ENCODE measurements around the gene DHDDS. TPM values are rescaled to one million over a fixed set of nuclear protein-coding genes. Genes with fewer than 3 reads are reported as not detected.

DHDDS gene
- polyA plus RNA-seq, 1 donor from 2014 or later: 28.9 TPM

DNA sequence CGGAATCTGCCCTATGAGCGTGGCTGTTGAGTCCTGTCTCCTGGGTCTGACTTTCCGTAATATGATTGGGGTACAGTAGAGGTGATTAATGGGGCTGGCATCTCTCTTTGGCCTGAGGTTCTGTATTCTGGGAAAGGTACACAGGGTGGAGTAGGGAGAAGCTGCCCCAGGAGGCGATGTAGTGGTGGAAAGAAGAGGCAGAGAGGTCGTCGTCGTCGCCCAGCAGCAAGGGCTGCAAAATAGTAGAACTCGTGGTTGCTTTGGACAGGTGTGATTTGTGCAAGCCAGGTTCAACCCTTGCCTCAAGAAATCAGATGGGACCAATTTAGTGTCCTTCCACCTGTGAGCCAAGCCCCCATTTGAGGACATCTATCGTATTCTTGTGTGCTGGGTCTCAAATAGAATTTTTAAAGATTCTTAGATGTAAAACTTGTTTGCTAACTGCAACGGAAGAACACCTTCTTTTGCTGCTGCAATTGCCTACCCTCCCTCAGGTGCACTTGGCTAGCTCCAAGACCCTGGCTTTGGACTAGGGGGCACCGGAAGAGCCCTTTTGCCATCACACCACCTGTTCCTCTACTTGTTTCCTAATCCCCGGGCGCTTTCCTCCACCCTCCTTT lies 38.9 kb downstream of the DHDDS start:
- H3K4me3 ChIP-seq (ENCODE audit: low read length): peak overlapping the region; percentile 91
- H3K9ac ChIP-seq (ENCODE audit: low read length): peak overlapping the region; percentile 98
- no peaks in the 10 kb centered on the region for H3F3A ChIP-seq (ENCODE audit: insufficient read depth, low read length, poor library complexity, severe bottlenecking)
- H3K79me2 ChIP-seq (replicated peaks; ENCODE audit: insufficient read depth, low read length): peaks cover 21% of the 10 kb centered on the region
- H3K27me3 ChIP-seq (ENCODE audit: insufficient read depth, low read depth, low read length): no peaks in the 10 kb centered on the region
- peak overlapping the region; percentile 86 for H3K4me2 ChIP-seq (ENCODE audit: low read length)
- H3K27ac ChIP-seq (ENCODE audit: low read length): peak overlapping the region; percentile 96
- no peak overlapping the region for H2AFZ ChIP-seq (ENCODE audit: low read depth, low read length)
- no peaks in the 10 kb centered on the region for H3K9me2 ChIP-seq (ENCODE audit: insufficient read depth, low read length)
- no peaks in the 10 kb centered on the region for H3K9me3 ChIP-seq (ENCODE audit: low read length)
- H4K20me1 ChIP-seq (ENCODE audit: insufficient read depth): peaks cover 21% of the 10 kb centered on the region
- H3K36me3 ChIP-seq (ENCODE audit: insufficient read depth, low read length): no peaks in the 10 kb centered on the region
- TF ChIP-seq SMC3 (conservative IDR thresholded peaks at IDR 0.05; ENCODE audit: poor library complexity) (no peak), TAF1 (IDR thresholded peaks at IDR 0.05; ENCODE audit: low read depth) (no peak), MXI1 (conservative IDR thresholded peaks at IDR 0.05; ENCODE audit: poor library complexity, severe bottlenecking) (no peak), EZH2 (IDR thresholded peaks at IDR 0.05; ENCODE audit: borderline replicate concordance, insufficient read depth, low read length, poor library complexity, severe bottlenecking) (no peak), EP300 (conservative IDR thresholded peaks at IDR 0.05; ENCODE audit: poor library complexity, severe bottlenecking) (no peak), RAD21 (conservative IDR thresholded peaks at IDR 0.05) (no peak), POLR2AphosphoS5 (IDR thresholded peaks at IDR 0.05) (no peak)
- TF ChIP-seq, protein P1, sequence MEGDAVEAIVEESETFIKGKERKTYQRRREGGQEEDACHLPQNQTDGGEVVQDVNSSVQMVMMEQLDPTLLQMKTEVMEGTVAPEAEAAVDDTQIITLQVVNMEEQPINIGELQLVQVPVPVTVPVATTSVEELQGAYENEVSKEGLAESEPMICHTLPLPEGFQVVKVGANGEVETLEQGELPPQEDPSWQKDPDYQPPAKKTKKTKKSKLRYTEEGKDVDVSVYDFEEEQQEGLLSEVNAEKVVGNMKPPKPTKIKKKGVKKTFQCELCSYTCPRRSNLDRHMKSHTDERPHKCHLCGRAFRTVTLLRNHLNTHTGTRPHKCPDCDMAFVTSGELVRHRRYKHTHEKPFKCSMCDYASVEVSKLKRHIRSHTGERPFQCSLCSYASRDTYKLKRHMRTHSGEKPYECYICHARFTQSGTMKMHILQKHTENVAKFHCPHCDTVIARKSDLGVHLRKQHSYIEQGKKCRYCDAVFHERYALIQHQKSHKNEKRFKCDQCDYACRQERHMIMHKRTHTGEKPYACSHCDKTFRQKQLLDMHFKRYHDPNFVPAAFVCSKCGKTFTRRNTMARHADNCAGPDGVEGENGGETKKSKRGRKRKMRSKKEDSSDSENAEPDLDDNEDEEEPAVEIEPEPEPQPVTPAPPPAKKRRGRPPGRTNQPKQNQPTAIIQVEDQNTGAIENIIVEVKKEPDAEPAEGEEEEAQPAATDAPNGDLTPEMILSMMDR (IDR thresholded peaks at IDR 0.05; ENCODE audit: poor library complexity, severe bottlenecking): no peak
- TF ChIP-seq, protein P2, sequence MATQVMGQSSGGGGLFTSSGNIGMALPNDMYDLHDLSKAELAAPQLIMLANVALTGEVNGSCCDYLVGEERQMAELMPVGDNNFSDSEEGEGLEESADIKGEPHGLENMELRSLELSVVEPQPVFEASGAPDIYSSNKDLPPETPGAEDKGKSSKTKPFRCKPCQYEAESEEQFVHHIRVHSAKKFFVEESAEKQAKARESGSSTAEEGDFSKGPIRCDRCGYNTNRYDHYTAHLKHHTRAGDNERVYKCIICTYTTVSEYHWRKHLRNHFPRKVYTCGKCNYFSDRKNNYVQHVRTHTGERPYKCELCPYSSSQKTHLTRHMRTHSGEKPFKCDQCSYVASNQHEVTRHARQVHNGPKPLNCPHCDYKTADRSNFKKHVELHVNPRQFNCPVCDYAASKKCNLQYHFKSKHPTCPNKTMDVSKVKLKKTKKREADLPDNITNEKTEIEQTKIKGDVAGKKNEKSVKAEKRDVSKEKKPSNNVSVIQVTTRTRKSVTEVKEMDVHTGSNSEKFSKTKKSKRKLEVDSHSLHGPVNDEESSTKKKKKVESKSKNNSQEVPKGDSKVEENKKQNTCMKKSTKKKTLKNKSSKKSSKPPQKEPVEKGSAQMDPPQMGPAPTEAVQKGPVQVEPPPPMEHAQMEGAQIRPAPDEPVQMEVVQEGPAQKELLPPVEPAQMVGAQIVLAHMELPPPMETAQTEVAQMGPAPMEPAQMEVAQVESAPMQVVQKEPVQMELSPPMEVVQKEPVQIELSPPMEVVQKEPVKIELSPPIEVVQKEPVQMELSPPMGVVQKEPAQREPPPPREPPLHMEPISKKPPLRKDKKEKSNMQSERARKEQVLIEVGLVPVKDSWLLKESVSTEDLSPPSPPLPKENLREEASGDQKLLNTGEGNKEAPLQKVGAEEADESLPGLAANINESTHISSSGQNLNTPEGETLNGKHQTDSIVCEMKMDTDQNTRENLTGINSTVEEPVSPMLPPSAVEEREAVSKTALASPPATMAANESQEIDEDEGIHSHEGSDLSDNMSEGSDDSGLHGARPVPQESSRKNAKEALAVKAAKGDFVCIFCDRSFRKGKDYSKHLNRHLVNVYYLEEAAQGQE (IDR thresholded peaks at IDR 0.05; ENCODE audit: borderline replicate concordance): no peak

DNA sequence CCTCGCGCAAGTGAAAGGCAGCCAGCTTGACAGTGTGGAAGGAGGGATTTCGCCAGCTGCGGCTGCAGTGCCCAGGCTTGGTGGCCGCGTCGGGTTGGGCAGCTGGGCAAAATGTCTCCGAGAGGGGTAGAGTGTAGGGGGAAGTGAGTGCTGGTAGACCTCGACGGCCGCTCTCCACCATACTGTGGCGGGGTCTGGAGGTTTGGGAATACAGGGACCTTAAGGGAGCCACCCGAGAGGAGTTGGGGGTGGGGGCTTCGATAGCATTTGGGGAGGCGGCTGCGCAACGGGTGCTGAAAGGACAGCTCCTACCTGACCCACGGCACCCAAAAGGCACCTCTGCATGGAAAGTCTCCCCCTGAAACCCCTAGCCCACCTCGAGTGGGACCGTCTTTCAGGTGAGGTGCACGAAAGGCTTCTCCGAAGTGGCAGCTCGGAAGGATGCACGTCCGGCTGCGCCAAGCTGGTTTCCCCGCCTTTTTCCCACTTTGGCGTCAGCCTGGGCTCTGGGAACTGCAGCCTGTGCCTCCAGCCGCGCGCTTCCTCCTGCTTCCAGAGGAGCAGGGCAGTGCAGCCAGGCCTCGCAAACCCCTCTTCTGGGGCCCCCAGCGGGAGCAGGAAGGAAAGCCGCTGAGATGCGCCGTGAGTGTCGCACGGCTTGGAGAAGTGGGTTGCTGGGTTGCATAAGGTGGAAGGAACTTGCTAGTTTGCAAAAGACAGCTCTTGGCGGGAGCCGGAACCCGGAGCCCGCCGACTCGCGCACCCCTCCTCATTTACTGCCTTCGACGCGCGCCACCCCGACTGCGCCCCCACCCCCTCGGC lies 39.6 kb downstream of the DHDDS start:
- H3K27me3 ChIP-seq (ENCODE audit: insufficient read depth, low read depth, low read length): no peaks in the 10 kb centered on the region
- TF ChIP-seq MXI1 (conservative IDR thresholded peaks at IDR 0.05; ENCODE audit: poor library complexity, severe bottlenecking) (peak; percentile 57), SMC3 (conservative IDR thresholded peaks at IDR 0.05; ENCODE audit: poor library complexity) (peak; percentile 36), TAF1 (IDR thresholded peaks at IDR 0.05; ENCODE audit: low read depth) (peak; percentile 18), POLR2AphosphoS5 (IDR thresholded peaks at IDR 0.05) (no peak), RAD21 (conservative IDR thresholded peaks at IDR 0.05) (no peak)
- TF ChIP-seq, protein P1 (IDR thresholded peaks at IDR 0.05; ENCODE audit: poor library complexity, severe bottlenecking): peak; percentile 10
- peak overlapping the region; percentile 32 for H2AFZ ChIP-seq (ENCODE audit: low read depth, low read length)
- H3K9me3 ChIP-seq (ENCODE audit: low read length): no peaks in the 10 kb centered on the region
- peak overlapping the region; percentile 98 for H3K9ac ChIP-seq (ENCODE audit: low read length)
- H3K27ac ChIP-seq (ENCODE audit: low read length): peak overlapping the region; percentile 96
- H3F3A ChIP-seq (ENCODE audit: insufficient read depth, low read length, poor library complexity, severe bottlenecking): no peaks in the 10 kb centered on the region
- H3K9me2 ChIP-seq (ENCODE audit: insufficient read depth, low read length): no peaks in the 10 kb centered on the region
- H3K4me3 ChIP-seq (ENCODE audit: low read length): peak overlapping the region; percentile 91
- H3K4me2 ChIP-seq (ENCODE audit: low read length): peak overlapping the region; percentile 86
- peaks cover 29% of the 10 kb centered on the region for H4K20me1 ChIP-seq (ENCODE audit: insufficient read depth)
- H3K36me3 ChIP-seq (ENCODE audit: insufficient read depth, low read length): no peaks in the 10 kb centered on the region
- peaks cover 21% of the 10 kb centered on the region for H3K79me2 ChIP-seq (replicated peaks; ENCODE audit: insufficient read depth, low read length)
